Bone marrow (tissue), 2 donors: ENCODE data around the gene RSBN1L.

Experiments used
- DNase-seq, 2 donors: peaks; one replicate each; lab custom pipeline; 2025; lab: John Stamatoyannopoulos, UW

Gene RSBN1L

DNA sequence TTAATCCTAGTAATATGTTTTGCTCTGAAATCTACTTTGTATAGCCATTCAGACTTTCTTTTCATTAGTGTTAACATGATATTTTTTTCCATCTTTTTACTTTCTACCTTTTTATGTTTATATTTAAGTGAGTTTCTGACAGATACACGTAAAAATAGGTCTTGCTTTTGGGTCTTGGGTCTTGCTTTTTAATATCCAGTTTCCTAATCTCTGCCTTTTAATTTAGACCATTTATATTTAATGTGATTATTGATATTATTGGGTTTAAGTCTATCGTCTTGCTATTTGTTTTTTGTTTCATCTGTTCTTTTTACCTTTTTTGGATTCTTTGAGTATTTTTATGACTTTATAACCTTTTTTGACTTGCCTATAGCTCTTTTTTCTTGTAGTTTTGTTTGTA lies 110.2 kb downstream of the RSBN1L start:
- no peak for DNase-seq

GRCh38 chr7:77808517-77808916 lies 112.3 kb downstream of the RSBN1L start:
- DNase-seq: no peak

DNA sequence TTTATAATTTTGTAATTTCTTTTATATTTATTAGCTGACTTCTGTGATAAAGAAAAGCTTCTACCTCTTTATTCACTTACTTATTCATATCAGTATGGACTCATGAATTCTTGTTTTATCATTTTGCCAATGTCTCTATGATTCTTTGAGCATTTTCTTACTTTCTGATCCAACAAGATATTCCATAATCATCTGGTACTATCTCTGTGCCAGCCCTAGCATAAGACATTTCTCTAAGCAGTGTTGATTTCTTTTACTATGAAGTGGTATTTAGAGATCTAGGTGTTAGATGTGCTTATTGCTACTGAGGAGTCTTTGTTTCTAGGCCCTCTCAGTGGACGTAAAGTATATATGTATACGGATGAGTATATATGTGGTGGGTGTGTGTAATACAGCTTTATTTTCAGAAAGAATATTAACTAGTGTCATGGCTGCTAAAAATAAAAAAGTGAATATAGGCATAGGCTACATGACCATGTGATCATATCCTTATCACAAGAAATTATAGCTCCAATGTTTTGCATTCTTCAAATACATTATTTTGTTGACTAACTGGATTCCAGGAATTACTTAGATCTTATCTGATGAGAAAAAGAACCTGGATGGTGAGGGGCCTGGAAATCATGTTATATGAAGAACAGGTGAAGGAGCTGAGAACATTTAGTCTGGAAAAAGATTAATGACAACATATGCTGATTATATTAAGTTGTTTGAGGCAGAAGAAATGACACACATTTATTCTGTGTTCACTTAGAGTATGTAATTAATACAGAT lies 115.4 kb downstream of the RSBN1L start:
- DNase-seq: no peak

- DNase-seq: no peak
Measured at GRCh38 chr7:77812290-77812685, 116.0 kb downstream of the RSBN1L start.

GRCh38 chr7:77813180-77813579 lies 116.9 kb downstream of the RSBN1L start:
- no peak for DNase-seq

DNA sequence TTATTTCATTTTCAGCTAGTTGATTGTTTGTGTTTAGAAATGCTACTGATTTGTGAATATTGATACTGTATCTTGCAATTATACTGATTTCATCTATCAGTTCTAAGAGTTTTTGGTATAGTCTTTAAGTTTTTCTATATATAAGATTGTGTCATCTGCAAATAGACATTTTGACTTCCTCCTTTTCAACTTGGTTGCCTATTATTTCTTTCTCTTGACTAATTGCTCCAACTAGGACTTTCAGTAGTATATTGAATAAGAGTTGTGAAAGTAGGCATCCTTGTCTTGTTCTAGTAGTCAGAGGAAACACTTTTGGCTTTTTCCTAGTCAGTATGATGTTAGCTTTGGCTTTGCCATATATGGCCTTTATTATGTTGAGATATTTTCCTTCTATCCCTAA lies 122.8 kb downstream of the RSBN1L start:
- DNase-seq: no peak

GRCh38 chr7:77820967-77821366 lies 124.7 kb downstream of the RSBN1L start:
- no peak for DNase-seq

DNA sequence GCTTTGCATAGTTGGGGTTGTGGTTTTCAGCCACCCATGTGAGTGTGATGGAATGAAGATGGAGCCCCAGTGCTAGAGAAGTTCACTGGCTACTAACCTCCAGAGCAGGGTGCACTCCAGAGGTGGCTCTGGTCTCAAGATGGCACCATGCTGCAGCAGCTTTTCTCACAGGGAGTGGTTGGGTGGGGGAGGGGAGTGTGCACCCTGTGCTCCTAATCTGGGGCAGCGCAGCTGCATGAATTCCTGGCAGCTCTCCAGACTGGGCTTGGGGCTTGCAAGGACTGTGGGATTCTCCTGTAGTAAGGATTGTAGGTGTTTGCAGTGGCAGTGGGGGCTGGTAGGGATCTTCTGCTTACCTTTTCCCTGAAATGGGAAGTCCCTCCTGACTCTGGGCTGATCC lies 126.0 kb downstream of the RSBN1L start:
- no peak for DNase-seq

GRCh38 chr7:77823787-77824186 lies 127.5 kb downstream of the RSBN1L start:
- DNase-seq: no peak

DNA sequence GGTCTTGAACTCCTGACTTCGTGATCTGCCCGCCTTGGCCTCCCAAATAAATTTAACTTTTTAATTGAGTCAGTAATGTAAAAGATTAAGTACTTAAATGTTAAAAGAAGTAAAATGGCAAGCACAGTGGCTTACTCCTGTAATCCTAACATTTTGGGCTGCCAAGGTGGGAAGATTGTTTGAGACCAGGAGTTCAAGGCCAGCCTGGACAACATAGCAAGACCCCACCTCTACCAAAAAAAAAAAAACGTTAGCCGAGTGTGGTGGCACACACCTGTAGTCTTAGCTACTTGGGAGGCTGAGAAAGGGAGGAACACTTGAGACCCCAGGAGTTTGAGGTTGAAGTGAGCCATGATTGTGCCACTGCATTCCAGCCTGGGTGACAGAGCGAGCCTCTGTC lies 128.4 kb downstream of the RSBN1L start:
- DNase-seq: no peak

DNA sequence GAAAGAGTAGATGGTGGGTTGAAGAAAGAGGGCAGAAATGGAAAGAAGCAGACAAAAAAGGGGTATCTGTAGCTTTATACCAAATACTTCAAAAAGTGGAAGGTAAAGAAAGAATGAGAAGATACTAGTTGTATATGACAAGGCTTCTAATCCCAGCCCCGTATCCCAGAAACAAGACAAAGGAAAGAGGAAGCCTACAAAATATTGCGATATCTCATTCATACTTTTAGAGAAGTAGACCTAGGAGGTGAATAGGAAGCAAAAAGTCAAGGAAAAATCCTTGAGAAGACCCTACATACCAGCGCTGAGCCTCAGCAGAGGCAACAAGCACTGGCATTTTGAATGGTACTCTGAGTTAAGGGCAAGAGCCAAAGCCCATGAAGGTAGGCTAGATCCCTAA lies 128.9 kb downstream of the RSBN1L start:
- DNase-seq: no peak

DNA sequence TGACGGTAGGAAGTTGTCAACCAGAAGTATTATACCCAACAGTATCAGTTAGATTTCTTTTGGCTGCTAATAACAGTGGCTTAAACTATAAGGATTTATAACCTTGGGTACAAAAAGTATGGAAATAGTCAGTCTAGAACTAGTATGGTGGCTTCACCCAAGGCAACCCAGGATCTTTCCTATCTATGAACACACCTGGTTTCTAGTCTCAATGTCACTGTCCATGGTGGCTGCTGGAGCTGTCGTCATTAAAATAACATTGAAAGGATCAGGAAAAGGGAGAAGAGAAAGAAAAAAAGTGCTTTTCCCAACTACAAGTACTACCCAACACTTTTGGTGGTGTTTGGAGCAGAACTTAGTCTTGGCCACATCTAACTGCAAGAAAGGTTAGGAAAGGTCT lies 130.0 kb downstream of the RSBN1L start:
- DNase-seq: no peak

DNA sequence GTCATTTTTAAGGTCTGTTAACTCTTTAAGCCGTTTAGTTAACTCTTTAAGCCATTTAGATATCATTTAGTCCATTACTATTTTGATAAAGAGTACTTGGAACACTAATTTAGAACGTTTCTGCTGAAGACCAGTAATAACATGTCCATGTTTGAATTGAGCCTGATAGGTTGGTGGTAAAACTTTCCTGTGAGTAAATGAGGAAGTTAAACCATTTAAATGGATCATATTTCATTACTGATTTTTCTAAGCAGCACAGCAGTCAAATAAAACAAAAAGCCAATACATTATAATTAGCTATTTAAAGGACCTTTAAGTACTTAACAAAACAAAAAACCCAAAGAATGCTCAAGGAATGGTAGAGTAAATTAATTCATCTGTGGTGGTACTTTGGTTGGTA lies 131.7 kb downstream of the RSBN1L start:
- DNase-seq: no peak

DNA sequence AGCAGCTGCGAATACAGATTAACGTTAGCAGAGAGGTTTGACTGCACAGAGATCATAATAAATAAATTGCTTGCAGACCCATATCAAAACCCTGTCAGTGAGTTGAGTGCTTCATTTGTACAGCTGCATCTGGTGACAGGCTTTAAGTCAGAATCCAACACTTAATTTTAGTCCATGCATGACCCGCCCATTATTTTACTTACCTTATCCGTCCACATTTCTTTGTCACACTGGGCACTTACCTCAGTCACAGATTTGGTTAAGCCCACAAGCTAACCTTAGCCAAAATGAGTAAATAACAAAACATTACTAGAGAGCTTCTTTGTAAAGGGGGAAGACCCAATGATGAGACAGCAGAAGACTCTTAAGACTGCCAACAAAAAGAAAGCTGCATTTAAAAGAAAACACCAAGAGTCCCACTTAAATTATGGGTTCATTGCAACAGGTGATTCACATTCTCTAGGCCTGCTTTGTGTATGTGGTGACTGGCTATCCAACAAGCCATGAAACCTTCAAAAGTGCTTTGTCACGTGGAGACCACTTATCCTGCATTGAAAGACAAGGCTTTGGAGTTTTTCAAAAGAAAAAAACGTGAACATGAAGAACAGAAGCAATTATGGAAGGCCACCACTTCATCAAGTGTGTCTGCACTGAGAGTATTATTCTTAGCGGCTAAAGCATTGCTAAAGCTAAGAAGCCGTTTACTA lies 134.5 kb downstream of the RSBN1L start:
- DNase-seq: no peak

GRCh38 chr7:77831481-77831880 lies 135.2 kb downstream of the RSBN1L start:
- DNase-seq: no peak

GRCh38 chr7:77831953-77832352 lies 135.7 kb downstream of the RSBN1L start:
- DNase-seq: no peak
